SK-N-MC (cell line): Measurements from ENCODE around the gene RBM18.
A peak's percentile ranks its signal among the peaks of the same experiment; 100 is the strongest.

Source experiments
- EZH2 ChIP-seq: fragments of 200-600 bp; sonication (generic); IDR thresholded peaks from one replicate; pipeline ENCODE4 v1.6.1; 2017; ENCODE audit warnings: antibody characterized with exemption
- FOXP2 ChIP-seq: optimal IDR thresholded peaks from 2 replicates; pipeline ENCODE3; 2011; ENCODE audit warnings: mild to moderate bottlenecking, moderate library complexity; ENCODE audit not compliant: insufficient read depth; ENCODE audit errors: extremely low read length, control extremely low read depth
- POLR2AphosphoS5 ChIP-seq: IDR thresholded peaks from 2 replicates; pipeline ENCODE4 v1.6.1; 2012; ENCODE audit warnings: mild to moderate bottlenecking, low read depth, low read length, borderline replicate concordance

GRCh38 chr9:122226758-122227574 is 37.7 kb downstream of the RBM18 start:
- TF ChIP-seq EZH2 (peak; percentile 65), POLR2AphosphoS5 (no peak), FOXP2 (no peak)
